RWPE2 (cell line): Measurements from ENCODE around the gene MAMDC2.
A peak's percentile ranks its signal among the peaks of the same experiment; 100 is the strongest.

Experiments used
- ATAC-seq: fragments of 200-7000 bp; cut with Tn5 transposase; 3 replicates; pipeline ENCODE4 v1.9.1; 2021; ENCODE audit warnings: low read depth
- DNase-seq: peaks from one replicate; pipeline ENCODE4 v3.0.0-alpha.2; 2020; ENCODE audit warnings: low spot score
- H3K27ac ChIP-seq: fragments of 450-650 bp; 2 replicates; pipeline ENCODE4 v1.5.1; 2017; ENCODE audit warnings: mild to moderate bottlenecking; ENCODE audit not compliant: poor library complexity, severe bottlenecking
- H3K27me3 ChIP-seq: fragments of 250-450 bp; sonication (Bioruptor Pico); 2 replicates; pipeline ENCODE4 v1.5.1; 2021; ENCODE audit warnings: mild to moderate bottlenecking, moderate library complexity; ENCODE audit not compliant: insufficient read depth, poor library complexity, severe bottlenecking
- H3K36me3 ChIP-seq: fragments of 250-450 bp; sonication (Bioruptor Pico); 2 replicates; pipeline ENCODE4 v1.5.1; 2020; ENCODE audit warnings: low read depth, mild to moderate bottlenecking, moderate library complexity
- H3K4me1 ChIP-seq: fragments of 250-450 bp; sonication (Bioruptor Pico); 2 replicates; pipeline ENCODE4 v1.5.1; 2021; ENCODE audit warnings: mild to moderate bottlenecking, moderate library complexity; ENCODE audit not compliant: insufficient read depth, poor library complexity, severe bottlenecking
- H3K4me3 ChIP-seq: fragments of 250-450 bp; sonication (Bioruptor Pico); 2 replicates; pipeline ENCODE4 v1.5.1; 2021; ENCODE audit warnings: mild to moderate bottlenecking, moderate library complexity; ENCODE audit not compliant: severe bottlenecking
- H3K9me3 ChIP-seq: fragments of 250-450 bp; sonication (Bioruptor Pico); 2 replicates; pipeline ENCODE4 v1.5.1; 2021; ENCODE audit warnings: mild to moderate bottlenecking, moderate library complexity; ENCODE audit not compliant: severe bottlenecking
- TF ChIP-seq, protein P1 (sequence below): fragments of 450-650 bp; IDR thresholded peaks from one replicate; pipeline ENCODE4 v1.5.1; 2017; ENCODE audit warnings: mild to moderate bottlenecking, moderate library complexity; ENCODE audit not compliant: poor library complexity, severe bottlenecking

Gene MAMDC2

DNA sequence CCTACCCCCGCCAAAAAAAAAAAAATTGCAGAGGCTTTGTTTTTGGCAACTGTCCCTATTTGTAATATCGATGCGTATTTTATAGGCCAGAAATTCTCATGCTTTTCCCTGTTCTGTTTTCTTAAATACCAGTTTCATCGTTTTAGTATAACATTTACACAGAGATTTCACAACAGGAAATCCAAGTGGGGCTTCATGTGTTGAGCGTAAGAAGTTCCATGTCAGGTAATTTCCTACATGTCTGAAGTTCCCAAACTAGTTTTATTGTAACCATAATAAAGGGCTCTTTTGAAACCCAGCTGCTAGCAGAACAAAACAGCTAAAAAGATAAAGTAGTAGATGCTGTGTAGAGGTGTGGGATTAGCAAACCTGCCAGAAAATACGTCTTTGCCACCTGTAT lies 219.3 kb downstream of the MAMDC2 start:
- DNase-seq, result no peak
- Histone ChIP-seq H3K27ac (peak overlapping the region; percentile 7), H3K4me3 (no peak overlapping the region), H3K9me3 (no peaks in the 10 kb centered on the region), H3K36me3 (peaks cover 78% of the 10 kb centered on the region), H3K27me3 (no peaks in the 10 kb centered on the region), H3K4me1 (peaks cover 38% of the 10 kb centered on the region)
- ATAC-seq, result no peak
- TF ChIP-seq, protein P1, sequence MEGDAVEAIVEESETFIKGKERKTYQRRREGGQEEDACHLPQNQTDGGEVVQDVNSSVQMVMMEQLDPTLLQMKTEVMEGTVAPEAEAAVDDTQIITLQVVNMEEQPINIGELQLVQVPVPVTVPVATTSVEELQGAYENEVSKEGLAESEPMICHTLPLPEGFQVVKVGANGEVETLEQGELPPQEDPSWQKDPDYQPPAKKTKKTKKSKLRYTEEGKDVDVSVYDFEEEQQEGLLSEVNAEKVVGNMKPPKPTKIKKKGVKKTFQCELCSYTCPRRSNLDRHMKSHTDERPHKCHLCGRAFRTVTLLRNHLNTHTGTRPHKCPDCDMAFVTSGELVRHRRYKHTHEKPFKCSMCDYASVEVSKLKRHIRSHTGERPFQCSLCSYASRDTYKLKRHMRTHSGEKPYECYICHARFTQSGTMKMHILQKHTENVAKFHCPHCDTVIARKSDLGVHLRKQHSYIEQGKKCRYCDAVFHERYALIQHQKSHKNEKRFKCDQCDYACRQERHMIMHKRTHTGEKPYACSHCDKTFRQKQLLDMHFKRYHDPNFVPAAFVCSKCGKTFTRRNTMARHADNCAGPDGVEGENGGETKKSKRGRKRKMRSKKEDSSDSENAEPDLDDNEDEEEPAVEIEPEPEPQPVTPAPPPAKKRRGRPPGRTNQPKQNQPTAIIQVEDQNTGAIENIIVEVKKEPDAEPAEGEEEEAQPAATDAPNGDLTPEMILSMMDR, result no peak

GRCh38 chr9:70263421-70263820 lies 219.8 kb downstream of the MAMDC2 start:
- peak overlapping the region; percentile 7 for H3K27ac ChIP-seq
- DNase-seq (no peak), ATAC-seq (no peak)
- H3K4me3 ChIP-seq, result no peak overlapping the region
- TF ChIP-seq, protein P1, result no peak
- H3K4me1 ChIP-seq, result peaks cover 35% of the 10 kb centered on the region
- no peaks in the 10 kb centered on the region for H3K27me3 ChIP-seq
- H3K36me3 ChIP-seq, result peaks cover 81% of the 10 kb centered on the region
- H3K9me3 ChIP-seq, result no peaks in the 10 kb centered on the region
